ENCODE data around the gene TCF7L1.
"Not testable (repeated sequence)": the region's sequence is repeated elsewhere in the genome, so short reads cannot be mapped to it uniquely, and the experiment has no call there.

Gene TCF7L1

DNA sequence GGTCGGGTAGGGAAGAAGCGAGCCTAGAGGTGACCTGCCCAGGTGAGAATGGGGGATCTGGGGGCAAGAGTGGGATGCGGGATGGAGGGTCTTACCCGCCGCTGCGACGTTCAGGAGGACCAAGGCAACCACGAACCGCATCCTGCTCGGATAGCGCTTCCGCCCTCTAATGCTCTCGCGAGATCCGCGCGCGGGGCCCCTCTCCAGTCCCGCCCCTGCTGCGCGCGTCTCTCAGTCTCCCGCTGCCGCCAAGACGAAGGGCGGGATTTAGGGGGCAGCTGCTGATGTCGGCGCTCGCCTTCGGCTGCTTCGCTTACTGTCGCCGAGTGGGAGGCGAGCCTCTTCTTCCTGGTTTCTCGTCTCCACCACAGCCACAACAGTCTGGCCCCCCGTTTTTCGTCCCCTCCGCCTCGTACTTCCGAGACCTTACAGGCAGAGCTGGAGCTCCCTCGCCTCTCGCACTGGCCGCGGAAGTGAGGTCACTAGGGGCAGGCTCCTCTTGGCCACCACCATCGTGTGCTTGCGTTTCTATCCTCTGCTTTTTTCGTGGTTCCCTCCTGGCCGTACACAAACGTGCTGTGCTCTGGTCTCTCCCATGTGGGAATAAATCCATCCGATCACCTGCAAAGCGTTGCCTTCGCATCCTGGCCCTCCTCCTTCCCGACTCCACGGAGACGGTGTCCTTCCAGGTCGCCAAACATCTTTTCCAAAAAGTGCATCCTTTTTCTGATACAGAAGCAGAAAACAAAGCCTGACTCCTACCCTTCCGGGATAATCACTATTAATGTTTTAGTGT is 194.8 kb downstream of the TCF7L1 start, which contains the start of gene TGOLN2:
Gene TGOLN2, minus strand, starts transcription at position 168 of the 796 bp plus-strand sequence. Its CDS starts 27 bp downstream, at position 141.
- DNase-seq: peak; percentile 93

DNA sequence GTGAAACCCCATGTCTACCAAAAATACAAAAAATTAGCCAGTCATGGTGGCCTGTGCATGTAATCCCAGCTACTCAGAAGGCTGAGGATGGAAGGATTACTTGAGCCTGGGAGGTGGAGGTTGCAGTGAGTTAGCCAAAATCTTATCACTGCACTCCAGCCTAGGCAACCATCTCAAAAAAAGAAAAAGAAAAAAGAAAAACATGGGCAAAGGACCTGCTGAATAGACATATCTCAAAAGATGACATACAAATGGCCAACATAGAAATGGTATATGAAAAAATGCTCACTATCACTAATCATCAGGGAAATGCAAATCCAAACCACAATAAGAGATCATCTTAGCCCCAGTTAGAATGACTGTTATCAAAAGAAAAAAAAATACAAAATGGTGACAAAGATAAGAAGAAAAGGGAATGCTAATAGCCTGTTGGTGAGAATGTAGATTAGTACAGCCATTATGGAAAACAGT is 196.0 kb downstream of the TCF7L1 start:
- no peak for DNase-seq

DNA sequence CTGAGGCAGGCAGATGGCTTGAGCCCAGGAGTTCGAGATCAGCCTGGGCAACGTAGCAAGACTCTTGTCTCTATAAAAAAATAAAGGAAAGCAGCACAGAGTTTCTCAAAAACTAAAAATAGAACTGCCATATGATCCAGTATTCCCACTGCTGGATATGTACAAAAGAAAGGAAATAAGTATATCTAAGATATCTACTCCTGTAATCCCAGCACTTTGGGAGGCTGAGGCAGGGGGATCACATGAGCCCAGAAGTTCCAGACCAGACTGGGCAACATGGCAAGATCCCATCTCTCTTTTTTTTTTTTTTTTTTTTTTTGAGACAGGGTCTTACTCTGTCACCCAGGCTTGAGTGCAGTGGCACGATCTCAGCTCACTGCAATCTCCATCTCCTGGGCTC is 196.5 kb downstream of the TCF7L1 start:
- DNase-seq: not testable (repeated sequence)

DNA sequence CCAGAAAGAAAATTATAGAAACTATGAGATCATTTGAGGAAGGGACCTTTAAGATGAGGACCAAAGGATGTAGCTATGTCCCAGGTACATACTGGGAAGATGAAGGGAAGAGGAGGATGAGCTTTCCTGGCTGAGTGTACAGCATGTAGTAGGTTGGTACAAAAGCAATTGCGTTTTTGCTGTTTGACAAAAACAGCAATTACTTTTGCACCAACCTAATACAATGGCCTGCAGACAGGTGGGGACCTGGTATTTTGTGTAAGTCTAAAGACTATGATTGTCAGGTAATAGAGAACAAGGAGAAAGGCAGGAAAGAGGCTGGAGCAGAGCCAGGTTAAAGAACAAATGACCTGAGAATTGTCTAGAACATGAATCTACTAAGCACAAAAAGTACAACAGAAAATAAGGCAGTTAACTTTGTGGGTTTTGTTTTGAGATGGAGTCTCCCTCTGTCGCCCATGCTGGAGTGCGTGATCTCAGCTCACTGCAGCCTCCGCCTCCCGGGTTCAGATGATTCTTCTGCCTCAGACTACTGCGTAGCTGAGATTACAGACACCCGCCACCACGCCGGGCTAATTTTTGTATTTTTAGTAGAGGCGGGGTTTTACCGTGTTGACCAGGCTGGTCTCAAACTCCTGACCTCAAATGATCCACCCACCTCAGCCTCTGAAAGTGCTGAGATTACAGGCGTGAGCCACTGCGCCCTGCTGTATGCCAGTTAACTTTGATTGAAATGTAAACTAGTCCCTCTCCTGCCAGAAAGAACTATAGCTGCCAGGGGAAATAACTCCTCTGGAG is 197.8 kb downstream of the TCF7L1 start:
- DNase-seq: no peak

DNA sequence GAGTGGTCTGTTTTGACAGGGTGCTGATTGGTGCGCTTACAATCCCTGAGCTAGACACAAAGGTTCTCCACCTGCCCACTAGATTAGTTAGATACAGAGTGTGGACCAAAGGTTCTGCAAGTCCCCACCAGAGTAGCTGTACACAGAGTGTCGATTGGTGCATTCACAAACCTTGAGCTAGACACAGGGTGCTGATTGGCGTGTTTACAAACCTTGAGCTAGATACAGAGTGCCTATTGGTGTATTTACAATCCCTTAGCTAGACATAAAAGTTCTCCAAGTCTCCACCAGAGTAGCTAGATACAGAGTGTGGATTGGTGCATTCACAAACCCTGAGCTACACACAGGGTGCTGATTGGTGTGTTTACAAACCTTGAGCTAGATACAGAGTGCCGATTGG is 200.7 kb downstream of the TCF7L1 start:
- DNase-seq: not testable (repeated sequence)

DNA sequence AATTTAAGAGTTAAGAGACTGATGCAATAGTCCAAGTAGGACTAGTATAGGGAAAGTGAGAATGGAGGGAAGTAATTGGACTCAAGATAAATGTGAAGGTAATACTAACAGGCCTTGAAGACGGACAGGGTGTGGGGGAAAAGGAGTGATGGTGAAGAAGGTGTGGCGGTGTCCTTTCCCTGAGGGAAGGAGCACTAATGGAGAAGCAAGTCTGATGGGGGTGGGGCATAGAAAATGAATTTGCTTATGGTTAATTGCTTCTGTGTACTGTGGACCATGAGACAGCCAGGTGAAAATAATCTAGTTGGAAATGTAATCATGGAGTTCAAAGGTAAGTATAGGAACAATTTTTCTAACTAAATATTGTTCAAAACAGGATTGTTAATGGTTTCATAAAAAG is 201.7 kb downstream of the TCF7L1 start:
- no peak for DNase-seq

DNA sequence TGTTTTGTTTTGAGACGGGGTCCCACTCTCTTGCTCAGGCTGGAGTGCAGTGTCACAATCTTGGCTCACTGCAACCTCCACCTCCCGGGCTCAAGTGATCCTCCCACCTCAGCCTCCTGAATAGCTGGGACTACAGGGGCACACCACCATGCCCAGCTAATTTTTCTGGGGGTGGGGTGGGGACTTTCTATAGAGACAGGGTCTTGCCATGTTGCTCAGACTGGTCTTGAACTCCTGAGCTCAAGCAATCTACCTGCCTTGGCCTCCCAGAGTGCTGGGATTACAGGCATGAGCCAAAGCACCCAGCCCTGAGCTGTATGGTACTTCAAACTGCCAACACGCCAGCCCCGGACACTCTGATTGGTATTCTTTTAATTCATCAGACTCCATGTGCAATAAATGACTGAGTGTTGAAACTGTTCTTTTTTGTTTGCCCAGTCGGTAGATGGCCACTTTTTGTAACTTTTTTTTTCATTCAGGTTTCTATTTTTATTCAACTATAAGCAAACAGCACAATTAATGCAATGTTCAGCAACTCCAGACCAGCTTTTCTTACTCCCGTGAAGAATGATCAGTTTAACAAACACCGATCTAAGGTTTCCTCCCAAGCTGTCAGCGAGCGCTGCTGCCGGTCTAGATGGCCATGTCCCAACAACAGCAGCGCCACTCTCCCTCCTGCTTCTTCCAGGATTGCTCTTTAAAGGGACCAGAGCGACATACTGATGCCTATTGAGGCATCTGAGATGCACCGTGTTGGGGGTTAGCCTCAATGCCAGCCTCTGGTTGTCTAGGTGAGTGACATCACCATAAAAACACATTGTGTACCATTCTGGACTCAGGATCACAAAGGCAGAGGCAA is 207.1 kb downstream of the TCF7L1 start:
- DNase-seq: no peak

DNA sequence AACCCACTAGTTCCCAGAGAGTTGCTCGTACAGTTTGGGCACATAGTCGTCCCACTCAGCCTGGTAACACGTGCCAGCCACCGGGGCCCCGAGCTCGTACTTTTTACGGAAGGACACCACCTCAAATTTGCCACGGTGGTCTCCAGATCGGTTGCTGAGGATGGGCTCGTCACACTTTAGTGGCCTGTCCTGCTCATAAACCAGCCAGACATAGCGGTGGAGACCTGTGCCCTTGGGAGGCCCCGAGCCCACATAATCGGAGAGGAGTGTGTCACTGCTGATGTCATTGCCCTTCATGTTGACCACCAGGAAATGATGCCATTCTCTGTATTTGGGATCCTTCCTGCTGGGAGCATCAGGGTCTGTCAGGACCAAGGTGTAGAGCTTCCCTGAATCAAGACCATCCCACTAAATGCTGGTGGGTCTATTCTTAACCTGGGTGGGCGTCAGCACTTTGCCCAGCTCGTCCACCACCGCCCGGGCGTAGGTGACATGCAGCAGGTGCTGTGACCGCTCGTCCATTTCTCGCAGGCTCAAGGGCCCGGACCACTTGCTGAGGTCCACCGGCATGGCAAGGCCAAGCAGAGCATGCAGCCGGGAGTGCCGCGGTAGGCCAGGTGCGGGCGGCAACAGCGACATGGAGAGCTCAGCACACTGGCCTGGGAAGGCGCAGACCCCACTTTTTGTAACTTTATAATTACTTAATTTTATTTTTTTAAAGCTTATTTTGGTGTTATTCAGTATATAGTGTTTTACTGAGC is 208.3 kb downstream of the TCF7L1 start:
- no peak for DNase-seq

DNA sequence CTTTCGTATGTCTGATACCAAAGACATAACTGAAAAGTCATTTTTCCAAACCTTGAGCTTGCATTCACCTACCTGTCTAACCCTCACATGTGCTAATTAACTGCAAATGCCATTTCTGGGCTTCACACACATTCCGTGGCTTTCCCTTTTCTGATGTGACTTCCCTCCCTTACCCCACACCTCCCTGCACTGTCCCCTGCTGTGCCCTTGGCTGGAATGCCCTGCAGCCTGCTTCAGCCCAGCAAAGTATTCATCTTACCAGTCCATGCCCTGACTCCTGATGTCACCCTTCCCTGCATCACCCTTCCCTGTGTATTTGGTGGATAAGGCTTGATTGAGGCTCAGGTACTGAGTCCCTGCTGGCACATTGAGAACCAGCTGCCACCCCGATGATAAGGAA is 209.0 kb downstream of the TCF7L1 start:
- no peak for DNase-seq

DNA sequence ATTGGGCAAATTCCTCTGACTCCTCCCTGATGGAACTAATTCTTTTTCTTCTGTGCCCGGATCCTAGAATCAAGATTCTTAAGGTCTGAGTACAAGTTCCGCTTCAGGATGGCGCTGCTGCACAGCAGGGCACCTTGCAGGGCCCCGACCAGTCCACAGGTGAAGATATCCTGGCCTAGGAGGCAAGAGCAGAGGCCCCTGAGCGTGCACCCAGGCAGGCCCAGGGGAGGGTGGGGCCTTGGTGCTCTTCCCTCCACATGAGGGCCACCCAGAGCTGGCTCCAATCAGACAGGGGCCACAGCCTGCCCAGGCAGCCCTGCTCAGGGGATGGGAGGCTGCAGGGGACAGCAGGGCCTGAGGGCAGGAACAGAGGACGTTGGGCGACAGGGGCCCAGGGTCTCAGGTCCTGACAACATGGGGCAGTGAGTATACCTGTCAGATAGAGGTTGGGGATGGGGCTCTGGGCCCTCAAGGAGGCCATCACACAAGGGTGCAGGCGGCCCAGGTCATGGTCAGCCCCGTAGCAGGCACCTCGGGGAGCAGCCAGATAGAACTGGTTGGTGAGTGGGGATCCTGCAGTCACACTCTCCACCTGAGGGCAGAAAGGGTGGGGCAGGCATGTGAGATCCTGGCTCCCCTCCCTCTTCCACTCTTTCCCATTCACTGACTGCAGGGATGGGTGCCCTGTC is 210.2 kb downstream of the TCF7L1 start:
- not testable (repeated sequence) for DNase-seq

DNA sequence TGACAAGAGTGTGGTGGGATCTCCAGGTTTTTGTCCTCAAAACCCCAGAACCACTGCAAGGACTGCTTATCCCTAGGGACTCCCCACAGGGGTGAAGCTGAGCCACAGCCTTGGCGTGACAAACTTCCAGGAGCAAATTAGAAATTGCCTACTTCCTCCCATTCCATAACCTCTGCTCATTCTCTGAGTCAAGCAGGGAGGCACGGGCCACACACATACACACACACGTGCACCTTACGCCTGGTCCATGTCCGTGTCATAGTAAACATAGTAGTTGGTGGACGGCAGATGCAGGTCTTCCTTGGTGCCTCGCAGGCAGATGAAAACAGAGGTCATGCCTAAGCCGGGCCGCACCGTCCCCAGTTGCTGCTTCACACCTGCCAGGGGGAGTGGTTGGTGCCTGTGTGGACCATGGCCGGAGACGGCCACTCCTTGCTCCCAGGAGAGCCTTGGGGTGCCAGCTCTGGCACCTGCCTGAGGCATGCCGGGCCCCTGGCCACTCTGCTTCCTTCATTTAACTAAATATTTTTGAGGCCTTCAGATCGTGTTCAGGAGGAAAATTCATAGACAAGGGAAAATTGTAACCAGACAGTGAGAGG is 211.3 kb downstream of the TCF7L1 start:
- DNase-seq: no peak

DNA sequence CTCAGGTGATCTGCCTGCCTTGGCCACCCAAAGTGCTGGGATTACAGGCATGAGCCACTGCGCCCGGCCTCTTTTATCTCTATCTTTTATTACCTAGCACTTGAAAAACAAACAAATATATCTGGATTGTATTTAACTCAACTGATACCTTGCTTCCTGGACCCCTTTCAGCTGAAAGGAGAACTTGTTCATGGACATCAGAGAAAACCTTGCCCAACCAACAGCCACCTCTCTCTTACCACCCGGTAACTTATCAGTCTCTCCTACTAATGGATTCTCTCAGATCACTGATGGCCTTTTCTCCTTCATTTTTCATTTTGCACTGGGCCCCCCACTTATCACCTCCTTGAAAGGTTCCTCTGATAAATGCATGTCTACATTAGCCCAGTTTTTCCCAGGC is 214.4 kb downstream of the TCF7L1 start:
- no peak for DNase-seq

DNA sequence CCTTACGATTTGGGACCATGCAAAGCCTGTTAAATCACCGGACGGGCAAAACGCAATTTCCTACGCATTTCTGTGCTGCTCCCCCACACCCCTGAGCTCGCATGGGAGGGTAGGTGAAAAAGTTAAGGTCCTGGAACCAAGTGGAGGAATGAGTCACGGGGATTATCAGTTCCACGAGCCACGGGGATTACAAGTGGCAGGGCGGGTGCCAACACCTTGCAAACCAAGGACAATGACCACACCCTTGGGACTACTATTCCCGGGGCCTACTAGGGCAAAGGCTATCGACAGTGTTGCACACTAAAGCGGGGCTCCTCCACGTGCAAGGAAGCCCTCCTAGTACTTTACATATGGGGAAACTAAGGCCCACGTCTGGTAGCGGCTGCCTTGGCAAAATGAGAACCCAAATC is 220.7 kb downstream of the TCF7L1 start:
- peak; percentile 13 for DNase-seq

DNA sequence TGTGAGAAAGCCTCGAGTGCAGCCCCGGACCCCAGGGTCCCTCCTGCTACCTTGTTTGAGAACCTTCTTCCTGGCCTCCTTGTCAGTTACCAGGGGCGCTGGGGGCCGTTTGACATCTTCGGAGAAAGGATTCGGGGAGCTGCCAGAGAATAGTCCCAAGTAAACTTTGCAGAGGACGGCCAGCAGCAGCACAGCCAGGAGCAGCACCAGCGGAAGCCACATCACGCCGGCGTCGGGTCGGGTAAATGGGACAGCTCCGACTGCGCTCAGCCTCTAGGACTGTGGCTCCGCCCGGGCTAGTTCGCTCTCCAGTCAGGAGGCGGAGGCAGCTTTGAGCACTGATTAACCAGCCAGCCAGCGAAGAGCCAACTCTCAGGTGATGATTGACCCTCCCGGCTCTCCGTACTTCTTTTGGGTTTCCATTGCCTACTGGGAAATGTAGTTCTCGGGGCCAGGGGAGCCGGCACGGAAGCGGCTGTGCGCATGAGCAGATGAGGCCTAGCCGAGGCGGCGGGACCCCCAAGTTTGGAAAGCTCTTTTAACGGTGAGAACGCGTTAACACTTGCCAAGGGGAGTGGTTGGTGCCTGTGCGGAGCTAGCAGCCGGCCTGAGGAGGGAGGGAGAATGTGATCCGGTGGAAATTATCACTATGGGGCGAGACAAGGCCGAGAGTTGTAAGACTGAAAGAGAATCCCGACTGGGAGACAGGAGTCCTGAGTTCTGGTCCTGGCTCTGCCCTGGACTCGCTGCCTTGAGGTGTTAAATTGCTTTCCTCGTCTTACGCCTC is 221.3 kb downstream of the TCF7L1 start, which contains the start of the genes ELMOD3 and RETSAT:
Gene ELMOD3, plus strand, starts transcription at position 484 of the 787 bp plus-strand sequence. CDS start 2,430 bp downstream, outside the sequence.
Gene RETSAT, minus strand, starts transcription at position 243 of the 787 bp plus-strand sequence. Its CDS starts 21 bp downstream, at position 222.
- peak; percentile 97 for DNase-seq

DNA sequence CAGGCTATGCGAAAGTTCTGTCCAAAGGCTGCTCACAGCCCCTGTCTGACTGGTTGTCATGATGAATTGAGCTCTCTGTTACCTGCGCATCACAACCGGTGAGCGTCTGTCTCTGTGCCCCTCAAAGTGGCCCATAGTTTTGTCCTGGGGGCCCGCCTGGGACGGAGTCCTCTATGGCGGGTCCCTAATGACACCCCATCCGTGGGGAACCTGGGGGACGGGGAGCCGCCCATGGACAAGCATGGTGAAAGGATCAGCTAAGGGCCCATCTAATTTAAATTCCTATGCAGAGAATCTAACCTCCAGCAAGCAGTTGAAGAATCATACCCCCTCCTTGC is 221.8 kb downstream of the TCF7L1 start:
- no peak for DNase-seq

DNA sequence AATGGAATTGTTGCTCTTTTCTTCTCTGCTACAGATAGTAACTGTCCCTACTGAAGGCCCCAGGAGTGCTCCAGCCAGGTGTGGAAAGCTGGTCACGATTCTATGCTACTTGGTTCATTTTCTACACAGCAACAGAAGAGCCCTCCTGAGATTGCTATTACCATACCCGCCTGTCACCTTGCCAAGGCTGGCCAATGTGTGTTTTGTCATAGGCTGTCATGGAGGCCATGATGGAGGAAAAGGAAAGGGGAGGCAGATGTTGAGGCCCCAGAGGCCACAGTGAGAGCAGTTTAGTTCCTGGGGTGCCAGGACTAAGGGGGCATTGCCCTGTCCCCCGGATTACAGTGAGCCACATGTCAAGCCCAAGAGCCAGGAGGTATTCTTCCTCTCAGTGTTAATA is 222.3 kb downstream of the TCF7L1 start:
- no peak for DNase-seq

DNA sequence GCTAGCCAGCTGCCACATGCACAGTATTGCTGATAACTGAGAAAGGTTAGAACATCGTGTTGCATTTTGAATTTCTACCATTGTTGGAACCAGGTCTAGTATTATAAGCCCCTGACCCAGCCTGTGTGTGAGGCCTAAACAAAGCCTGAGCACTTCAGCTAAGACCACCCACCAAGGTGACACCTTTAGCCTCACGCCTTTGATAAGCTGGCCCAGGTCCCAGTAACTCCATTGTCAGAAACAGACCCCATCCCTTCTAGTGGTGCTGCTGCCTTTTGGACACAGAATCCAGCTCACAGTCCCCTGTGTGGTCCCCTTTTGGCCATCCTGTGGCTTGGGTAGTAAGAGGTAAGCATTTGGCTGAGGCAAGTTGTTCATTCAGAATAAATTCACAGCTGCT is 223.0 kb downstream of the TCF7L1 start:
- no peak for DNase-seq

DNA sequence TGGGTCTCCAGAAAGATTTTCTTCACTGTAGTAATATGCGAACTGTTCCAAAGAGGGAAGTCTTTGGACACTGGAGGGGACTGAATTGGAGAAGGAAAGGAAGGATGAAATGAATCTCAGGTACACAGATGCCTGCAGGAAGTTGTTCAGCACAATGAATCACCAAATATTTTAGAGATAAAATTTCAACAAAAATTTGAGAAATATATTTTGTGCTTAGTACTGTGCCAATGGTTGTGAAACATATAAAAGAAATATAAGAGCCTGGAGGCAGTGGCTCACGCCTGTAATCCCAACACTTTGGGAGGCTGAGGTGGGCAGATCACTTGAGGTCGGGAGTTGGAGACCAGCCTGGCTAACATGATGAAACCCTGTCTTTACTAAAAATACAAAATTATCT is 224.5 kb downstream of the TCF7L1 start:
- DNase-seq: no peak
